HepG2 (cell line): ENCODE results near the gene TBC1D21.

Experiments
- CEBPZ ChIP-seq: IDR thresholded peaks from 2 replicates; pipeline ENCODE4 v1.6.1; 2012; ENCODE audit warnings: low read length, improper control_type of control experiment
- CTCF ChIP-seq: sonication (generic); formaldehyde crosslinking; IDR thresholded peaks from 2 replicates; pipeline ENCODE4 v1.5.0; 2020; ENCODE audit warnings: mild to moderate bottlenecking, missing genetic modification reagents, moderate library complexity
- EHMT2 ChIP-seq: fragments of 200-600 bp; sonication (generic); IDR thresholded peaks from 2 replicates; pipeline ENCODE4 v1.7.0; 2017; ENCODE audit warnings: antibody characterized with exemption, low read depth, low read length, borderline replicate concordance
- HNF4G ChIP-seq, 2 experiments: sonication (generic) in 1 of 2; formaldehyde crosslinking in 1 of 2; IDR thresholded peaks; 2 replicates each; pipeline versions ENCODE4 v1.4.0 to v1.6.1; 2011 to 2020; ENCODE audit warnings: borderline replicate concordance in 2 of 2, low read depth in 2 of 2, mild to moderate bottlenecking in 2 of 2, low read length in 1 of 2, missing genetic modification reagents in 1 of 2, moderate library complexity in 1 of 2
- PLSCR1 ChIP-seq: sonication (generic); formaldehyde crosslinking; IDR thresholded peaks from 2 replicates; pipeline ENCODE4 v1.5.0; 2020; ENCODE audit warnings: missing genetic modification reagents, mild to moderate bottlenecking, borderline replicate concordance

DNA sequence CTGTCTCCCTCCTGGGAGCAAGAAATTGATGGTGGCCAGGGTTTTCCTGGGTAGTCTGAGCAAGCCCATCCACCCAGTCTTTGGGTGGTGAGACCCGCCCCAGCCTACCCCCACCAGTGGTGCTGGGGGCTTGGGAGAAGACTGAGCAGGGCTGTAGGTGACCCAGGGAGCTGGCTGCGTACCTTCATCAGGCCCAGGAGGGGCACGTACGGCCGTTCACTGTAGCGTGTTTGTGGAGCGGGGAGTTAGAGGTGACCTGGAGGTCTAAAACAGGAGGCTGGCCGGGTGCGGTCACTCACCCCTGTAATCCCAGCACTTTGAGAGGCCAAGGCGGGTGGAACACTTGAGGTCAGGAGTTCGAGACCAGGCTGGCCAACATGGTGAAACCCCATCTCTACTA is 64.4 kb downstream of the TBC1D21 start:
- no peak for TF ChIP-seq CTCF
- no peak for TF ChIP-seq HNF4G (IDR thresholded peaks at IDR 0.05; ENCODE audit: borderline replicate concordance, low read depth, low read length)
- TF ChIP-seq HNF4G (CRISPR knock-in tag; IDR thresholded peaks at IDR 0.05; ENCODE audit: borderline replicate concordance, low read depth) = no peak
- TF ChIP-seq CEBPZ = no peak
- TF ChIP-seq PLSCR1 = no peak
- TF ChIP-seq EHMT2 = no peak
